Uterus (tissue), 2 donors: ENCODE measurements around the gene PRUNE2.

Experiments used
- CTCF ChIP-seq, 4 experiments: fragments of 200-600 bp in 2 of 4; fragments of 450-650 bp in 2 of 4; sonication (generic) in 2 of 4; IDR thresholded peaks; one replicate each; pipeline ENCODE4 v1.5.1; 2016 to 2019; ENCODE audit warnings: antibody characterized with exemption in 4 of 4, mild to moderate bottlenecking in 2 of 4, moderate library complexity in 1 of 4
- POLR2A ChIP-seq, 2 donors: fragments of 450-650 bp; IDR thresholded peaks; one replicate each; pipeline ENCODE4 v1.6.1; 2016; ENCODE audit warnings: antibody characterized with exemption in 2 of 2, mild to moderate bottlenecking in 1 of 2, moderate library complexity in 1 of 2

- TF ChIP-seq POLR2A (IDR thresholded peaks at IDR 0.05) (no peak), CTCF (IDR thresholded peaks at IDR 0.05) (no peak)
These were observed 161.6 kb downstream of the PRUNE2 start for GRCh38 chr9:76744336-76744735.
